Glutamatergic neuron (in vitro differentiated cells): ENCODE data around the gene SLC19A2. TPM values are rescaled to one million over a fixed set of nuclear protein-coding genes. Genes with fewer than 3 reads are reported as not detected.

Experiments used
- DNase-seq: peaks from one replicate; pipeline ENCODE4 v3.0.0; 2022
- H3K27ac Mint-ChIP-seq: one replicate; pipeline ENCODE4 v1.8.0; 2020; ENCODE audit warnings: mild to moderate bottlenecking, mixed read lengths, inconsistent platforms; ENCODE audit not compliant: unreplicated experiment
- H3K27me3 Mint-ChIP-seq: one replicate; pipeline ENCODE4 v1.8.0; 2020; ENCODE audit warnings: mild to moderate bottlenecking, moderate library complexity, mixed read lengths, inconsistent platforms; ENCODE audit not compliant: unreplicated experiment
- H3K36me3 Mint-ChIP-seq: one replicate; pipeline ENCODE4 v1.8.0; 2020; ENCODE audit warnings: mild to moderate bottlenecking, mixed read lengths, inconsistent platforms; ENCODE audit not compliant: unreplicated experiment
- H3K4me1 Mint-ChIP-seq: one replicate; pipeline ENCODE4 v1.8.0; 2020; ENCODE audit warnings: mild to moderate bottlenecking, low read depth, mixed read lengths, inconsistent platforms; ENCODE audit not compliant: unreplicated experiment
- H3K4me3 Mint-ChIP-seq: one replicate; pipeline ENCODE4 v1.8.0; 2020; ENCODE audit warnings: mild to moderate bottlenecking, mixed read lengths, inconsistent platforms; ENCODE audit not compliant: unreplicated experiment
- H3K9me3 Mint-ChIP-seq: one replicate; pipeline ENCODE4 v1.8.0; 2020; ENCODE audit warnings: mild to moderate bottlenecking, moderate library complexity, mixed read lengths, inconsistent platforms; ENCODE audit not compliant: unreplicated experiment
- total RNA-seq: library from RNA; stranded (reverse); fragmentation: NEBNext Ultra II Directional; extraction: Animal tissue kit (Norgen Biotek cat#: 25700); gene quantifications from one replicate; pipeline ENCODE4 v1.2.1, GENCODE V29; 2021; ENCODE audit not compliant: unreplicated experiment
- TF ChIP-seq, protein P1 (sequence below): fragments of 200-600 bp; sonication (generic); IDR thresholded peaks from one replicate; pipeline ENCODE4 v1.5.0; 2021; ENCODE audit not compliant: partially characterized antibody, unreplicated experiment

The SLC19A2 gene
- total RNA-seq, 1 donor from 2014 or later: 12.8 TPM

DNA sequence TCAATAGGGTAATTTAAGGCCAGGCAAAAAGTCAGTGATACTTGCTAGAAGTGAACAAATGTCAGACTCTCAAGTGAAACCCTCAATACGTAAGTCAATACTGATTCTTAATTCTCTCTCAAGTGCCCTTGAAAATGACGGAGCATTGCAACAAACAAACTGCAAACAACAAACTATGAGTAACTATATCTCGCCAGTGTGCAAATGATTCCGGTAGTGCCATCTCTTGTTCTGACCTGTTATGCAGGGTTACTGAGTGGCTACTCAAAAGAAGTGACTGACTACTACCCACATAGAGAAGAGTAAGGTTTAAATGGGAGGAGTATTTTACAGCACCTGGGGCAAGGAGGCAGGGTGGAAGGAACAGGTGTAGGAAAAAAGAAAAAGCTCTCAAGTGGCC lies 1.6 kb downstream of the SLC19A2 start:
- Mint-ChIP-seq H3K4me1 (peaks cover 41% of the 10 kb centered on the region), H3K27ac (peak overlapping the region; percentile 97), H3K9me3 (peaks cover 14% of the 10 kb centered on the region), H3K4me3 (peak overlapping the region; percentile 95), H3K36me3 (no peaks in the 10 kb centered on the region), H3K27me3 (peaks cover 11% of the 10 kb centered on the region)
- no peak for DNase-seq
- TF ChIP-seq, protein P1, sequence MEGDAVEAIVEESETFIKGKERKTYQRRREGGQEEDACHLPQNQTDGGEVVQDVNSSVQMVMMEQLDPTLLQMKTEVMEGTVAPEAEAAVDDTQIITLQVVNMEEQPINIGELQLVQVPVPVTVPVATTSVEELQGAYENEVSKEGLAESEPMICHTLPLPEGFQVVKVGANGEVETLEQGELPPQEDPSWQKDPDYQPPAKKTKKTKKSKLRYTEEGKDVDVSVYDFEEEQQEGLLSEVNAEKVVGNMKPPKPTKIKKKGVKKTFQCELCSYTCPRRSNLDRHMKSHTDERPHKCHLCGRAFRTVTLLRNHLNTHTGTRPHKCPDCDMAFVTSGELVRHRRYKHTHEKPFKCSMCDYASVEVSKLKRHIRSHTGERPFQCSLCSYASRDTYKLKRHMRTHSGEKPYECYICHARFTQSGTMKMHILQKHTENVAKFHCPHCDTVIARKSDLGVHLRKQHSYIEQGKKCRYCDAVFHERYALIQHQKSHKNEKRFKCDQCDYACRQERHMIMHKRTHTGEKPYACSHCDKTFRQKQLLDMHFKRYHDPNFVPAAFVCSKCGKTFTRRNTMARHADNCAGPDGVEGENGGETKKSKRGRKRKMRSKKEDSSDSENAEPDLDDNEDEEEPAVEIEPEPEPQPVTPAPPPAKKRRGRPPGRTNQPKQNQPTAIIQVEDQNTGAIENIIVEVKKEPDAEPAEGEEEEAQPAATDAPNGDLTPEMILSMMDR: no peak

DNA sequence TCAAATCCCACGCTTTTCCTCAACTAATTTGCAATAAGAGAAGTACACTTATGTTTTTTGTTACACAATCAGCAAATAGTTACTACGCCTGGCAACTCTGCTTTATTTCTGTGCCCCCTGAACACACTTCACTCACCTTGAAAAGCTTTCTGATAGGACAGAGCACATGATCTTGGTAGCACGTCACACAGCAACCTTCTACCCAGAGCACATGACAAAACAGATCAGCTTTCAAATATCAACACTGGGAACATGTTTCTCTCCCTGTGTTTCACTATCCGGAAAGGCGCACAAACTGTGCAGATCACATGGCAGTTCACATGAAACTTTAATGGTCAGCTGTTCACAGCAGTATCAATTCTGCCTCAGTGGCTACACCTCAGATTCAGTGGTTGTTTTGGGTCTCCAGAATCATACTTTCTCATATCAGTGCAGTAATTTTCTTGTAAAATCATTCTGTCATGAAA lies 2.2 kb downstream of the SLC19A2 start:
- Mint-ChIP-seq H3K27ac (no peak overlapping the region), H3K27me3 (peaks cover 11% of the 10 kb centered on the region), H3K4me3 (peak overlapping the region; percentile 95), H3K4me1 (peaks cover 41% of the 10 kb centered on the region), H3K36me3 (no peaks in the 10 kb centered on the region), H3K9me3 (peaks cover 14% of the 10 kb centered on the region)
- TF ChIP-seq, protein P1: no peak
- DNase-seq: no peak

DNA sequence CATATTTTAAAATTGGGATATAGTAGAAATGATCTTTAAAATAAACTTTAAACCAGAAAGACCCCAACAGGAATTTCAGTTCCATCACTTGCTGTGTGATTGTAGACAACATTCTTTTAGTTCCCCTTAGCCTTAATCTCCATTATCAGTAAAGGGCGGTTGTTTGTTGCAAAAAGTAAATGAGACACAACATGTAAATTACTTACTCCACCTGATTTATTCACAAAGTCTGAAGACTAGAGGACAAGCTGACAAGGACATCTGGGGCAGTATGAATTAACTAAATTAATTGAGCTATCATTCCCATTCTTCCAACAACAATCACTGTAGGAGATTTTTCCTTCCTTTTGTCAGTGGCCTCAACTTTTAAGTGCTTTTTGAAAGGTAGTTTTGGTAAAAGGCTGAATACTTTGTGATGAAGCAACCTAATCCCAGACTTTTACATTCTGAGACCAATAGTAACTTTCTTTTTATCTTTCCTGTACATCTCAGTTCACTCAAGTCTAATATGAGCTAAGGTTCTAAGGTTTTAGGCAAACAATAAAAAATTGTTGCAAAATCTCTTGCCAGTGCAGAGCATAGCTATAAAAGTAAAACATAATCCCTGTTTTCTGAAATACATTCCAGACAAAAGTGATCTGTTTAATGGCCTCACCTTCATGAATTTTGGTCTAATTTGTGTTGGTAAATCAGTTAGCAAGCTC lies 6.2 kb downstream of the SLC19A2 start:
- no peak overlapping the region for H3K27ac Mint-ChIP-seq
- TF ChIP-seq, protein P1: no peak
- H3K9me3 Mint-ChIP-seq: peaks cover under 1% of the 10 kb centered on the region
- peaks cover 18% of the 10 kb centered on the region for H3K4me1 Mint-ChIP-seq
- no peaks in the 10 kb centered on the region for H3K36me3 Mint-ChIP-seq
- no peak for DNase-seq
- H3K4me3 Mint-ChIP-seq: no peak overlapping the region
- H3K27me3 Mint-ChIP-seq: no peaks in the 10 kb centered on the region

DNA sequence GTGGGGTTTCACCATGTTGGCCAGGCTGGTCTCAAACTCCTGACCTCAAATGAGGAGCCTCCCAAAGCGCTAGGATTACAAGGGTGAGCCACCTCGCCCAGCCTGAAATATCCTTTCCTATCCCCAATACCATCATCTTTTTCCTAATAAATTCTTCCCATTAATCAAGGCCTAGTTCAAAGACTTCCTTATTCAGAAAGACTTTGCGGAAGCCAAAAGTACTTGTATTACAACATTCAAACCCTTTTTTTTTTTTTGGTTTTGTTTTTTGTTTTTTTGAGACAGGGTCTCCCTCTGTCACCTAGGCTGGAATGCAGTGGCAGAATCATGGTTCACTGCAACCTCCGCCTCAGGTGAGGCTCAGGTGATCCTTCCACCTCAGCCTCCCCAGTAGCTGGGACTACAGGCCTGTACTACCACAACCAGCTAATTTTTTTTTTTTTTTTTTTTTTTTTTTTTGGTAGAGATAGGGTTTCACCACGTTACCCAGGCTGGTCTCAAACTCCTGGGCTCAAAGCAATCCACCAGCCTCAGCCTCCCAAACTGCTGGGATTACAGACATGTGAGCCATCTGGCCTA lies 7.6 kb downstream of the SLC19A2 start:
- no peaks in the 10 kb centered on the region for H3K36me3 Mint-ChIP-seq
- no peaks in the 10 kb centered on the region for H3K27me3 Mint-ChIP-seq
- TF ChIP-seq, protein P1: no peak
- H3K27ac Mint-ChIP-seq: no peak overlapping the region
- H3K4me1 Mint-ChIP-seq: peaks cover 6% of the 10 kb centered on the region
- H3K4me3 Mint-ChIP-seq: no peak overlapping the region
- no peaks in the 10 kb centered on the region for H3K9me3 Mint-ChIP-seq
- DNase-seq: no peak

DNA sequence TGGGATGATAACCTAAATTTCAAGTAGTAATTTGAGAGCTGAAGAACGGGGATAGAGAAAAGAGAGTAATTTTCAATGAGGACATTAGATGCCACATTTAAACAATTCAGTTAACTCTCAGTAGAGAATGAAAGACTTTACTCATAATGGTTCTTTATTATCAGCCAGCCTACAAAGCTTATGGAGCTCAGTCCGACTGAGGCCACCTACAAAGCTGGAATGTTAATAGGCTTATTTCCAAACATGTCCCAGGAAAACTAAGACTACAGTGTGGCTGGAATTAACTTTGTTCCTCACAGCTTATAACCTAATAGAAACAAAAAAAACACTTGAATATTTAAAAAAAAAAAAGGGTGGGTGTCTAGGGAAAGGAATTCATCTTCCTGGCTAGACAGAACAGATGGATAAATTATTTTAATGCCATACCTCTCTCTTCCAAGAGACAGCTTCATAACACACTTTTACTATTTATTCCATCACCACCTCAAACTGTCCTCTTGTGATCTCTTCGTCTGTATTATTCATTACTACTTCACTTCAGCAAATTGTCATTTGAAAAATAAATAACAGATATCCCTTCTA lies 9.8 kb downstream of the SLC19A2 start:
- no peaks in the 10 kb centered on the region for H3K27me3 Mint-ChIP-seq
- H3K27ac Mint-ChIP-seq: no peak overlapping the region
- H3K9me3 Mint-ChIP-seq: no peaks in the 10 kb centered on the region
- no peaks in the 10 kb centered on the region for H3K4me1 Mint-ChIP-seq
- no peak for DNase-seq
- H3K4me3 Mint-ChIP-seq: no peak overlapping the region
- TF ChIP-seq, protein P1: no peak
- no peaks in the 10 kb centered on the region for H3K36me3 Mint-ChIP-seq
